ENCODE measurements around the gene NELFE. TPM values are rescaled to one million over a fixed set of nuclear protein-coding genes. Genes with fewer than 3 reads are reported as not detected.

The NELFE gene
- total RNA-seq, 1 experiment from 2014 or later: 157 TPM

GRCh38 chr6:31922942-31923341 is 35.8 kb downstream of the NELFE start:
- H3K9me3 Mint-ChIP-seq (ENCODE audit: low read depth, unreplicated experiment): no peaks in the 10 kb centered on the region
- BruUV-seq (replicated peaks): no TSS peak
- no peaks in the 10 kb centered on the region for H3K36me3 Mint-ChIP-seq (ENCODE audit: insufficient read depth, unreplicated experiment)
- H3K27ac Mint-ChIP-seq (ENCODE audit: unreplicated experiment): no peak overlapping the region
- no peak overlapping the region for H3K4me3 Mint-ChIP-seq (ENCODE audit: low read depth, unreplicated experiment)
- peaks cover 14% of the 10 kb centered on the region for H3K4me1 Mint-ChIP-seq (ENCODE audit: low read depth, unreplicated experiment)
- no peaks in the 10 kb centered on the region for H3K27me3 Mint-ChIP-seq (ENCODE audit: unreplicated experiment)
- intact Hi-C loops (cut with micrococcal nuclease; ENCODE audit: unreplicated experiment): no loop called here
- no peak for TF ChIP-seq CTCF (IDR thresholded peaks at IDR 0.05; ENCODE audit: unreplicated experiment)
- DNase-seq: peak; percentile 53
- CTCF ChIA-PET: interaction anchor here (0.6 to 2.0 kb wide), 4 partner anchors 23 to 242 kb away, joined by 3 to 8 read pairs (median 6); partner anchors contain the start of genes CFB and LY6G5C

- intact Hi-C loops (cut with micrococcal nuclease; ENCODE audit: unreplicated experiment): no loop called here
- Mint-ChIP-seq H3K9me3 (ENCODE audit: low read depth, unreplicated experiment) (no peaks in the 10 kb centered on the region), H3K4me3 (ENCODE audit: low read depth, unreplicated experiment) (no peak overlapping the region), H3K27me3 (ENCODE audit: unreplicated experiment) (no peaks in the 10 kb centered on the region), H3K27ac (ENCODE audit: unreplicated experiment) (no peak overlapping the region), H3K36me3 (ENCODE audit: insufficient read depth, unreplicated experiment) (no peaks in the 10 kb centered on the region), H3K4me1 (ENCODE audit: low read depth, unreplicated experiment) (peaks cover 13% of the 10 kb centered on the region)
- CTCF ChIA-PET: interaction anchor here (1.2 kb wide), 2 partner anchors 25 to 31 kb away, joined by 3 to 5 read pairs; partner anchors contain the start of gene CFB
- no peak for DNase-seq
- TF ChIP-seq CTCF (IDR thresholded peaks at IDR 0.05; ENCODE audit: unreplicated experiment): no peak
- no TSS peak for BruUV-seq (replicated peaks)
These were observed 38.0 kb downstream of the NELFE start for GRCh38 chr6:31920811-31921210.

- BruUV-seq (replicated peaks): no TSS peak
- CTCF ChIA-PET: interaction anchor here (0.9 to 1.4 kb wide), 3 partner anchors 13 to 128 kb away, joined by 3 to 8 read pairs (median 3); partner anchors contain the start of gene CFB
- Mint-ChIP-seq H3K36me3 (ENCODE audit: insufficient read depth, unreplicated experiment) (no peaks in the 10 kb centered on the region), H3K9me3 (ENCODE audit: low read depth, unreplicated experiment) (peaks cover 2% of the 10 kb centered on the region), H3K4me1 (ENCODE audit: low read depth, unreplicated experiment) (peaks cover 21% of the 10 kb centered on the region), H3K27me3 (ENCODE audit: unreplicated experiment) (no peaks in the 10 kb centered on the region), H3K4me3 (ENCODE audit: low read depth, unreplicated experiment) (no peak overlapping the region), H3K27ac (ENCODE audit: unreplicated experiment) (no peak overlapping the region)
- peak; percentile 36 for DNase-seq
- intact Hi-C loops (cut with micrococcal nuclease; ENCODE audit: unreplicated experiment): no loop called here
- TF ChIP-seq CTCF (IDR thresholded peaks at IDR 0.05; ENCODE audit: unreplicated experiment): no peak
These were observed 39.0 kb downstream of the NELFE start for GRCh38 chr6:31919624-31920303.

- no peak for DNase-seq
- Mint-ChIP-seq H3K4me1 (ENCODE audit: low read depth, unreplicated experiment) (peaks cover 21% of the 10 kb centered on the region), H3K27ac (ENCODE audit: unreplicated experiment) (no peak overlapping the region), H3K9me3 (ENCODE audit: low read depth, unreplicated experiment) (peaks cover 2% of the 10 kb centered on the region), H3K27me3 (ENCODE audit: unreplicated experiment) (no peaks in the 10 kb centered on the region), H3K4me3 (ENCODE audit: low read depth, unreplicated experiment) (no peak overlapping the region), H3K36me3 (ENCODE audit: insufficient read depth, unreplicated experiment) (no peaks in the 10 kb centered on the region)
- no peak for TF ChIP-seq CTCF (IDR thresholded peaks at IDR 0.05; ENCODE audit: unreplicated experiment)
- CTCF ChIA-PET: interaction anchor here (0.7 to 1.9 kb wide), 3 partner anchors 8 to 40 kb away, joined by 3 to 5 read pairs (median 5); no protein-coding TSS in a partner anchor
- intact Hi-C loops (cut with micrococcal nuclease; ENCODE audit: unreplicated experiment): no loop called here
- BruUV-seq (replicated peaks): no TSS peak
These were observed 40.6 kb downstream of the NELFE start for GRCh38 chr6:31918069-31918720.
